AG10803 (cell line): ENCODE data around the gene HNRNPK.

Experiments
- DNase-seq: peaks from one replicate; pipeline ENCODE4 v3.0.0; 2010; ENCODE audit warnings: low read depth
- H3K4me3 ChIP-seq: 2 replicates; pipeline ENCODE4 v1.5.1; 2011; ENCODE audit warnings: mild to moderate bottlenecking, low read length, control low read depth
- TF ChIP-seq, protein P1 (sequence below): conservative IDR thresholded peaks from 2 replicates; pipeline ENCODE4 v1.5.1; 2011; ENCODE audit warnings: mild to moderate bottlenecking, low read length, control low read depth, inconsistent platforms

Gene HNRNPK

DNA sequence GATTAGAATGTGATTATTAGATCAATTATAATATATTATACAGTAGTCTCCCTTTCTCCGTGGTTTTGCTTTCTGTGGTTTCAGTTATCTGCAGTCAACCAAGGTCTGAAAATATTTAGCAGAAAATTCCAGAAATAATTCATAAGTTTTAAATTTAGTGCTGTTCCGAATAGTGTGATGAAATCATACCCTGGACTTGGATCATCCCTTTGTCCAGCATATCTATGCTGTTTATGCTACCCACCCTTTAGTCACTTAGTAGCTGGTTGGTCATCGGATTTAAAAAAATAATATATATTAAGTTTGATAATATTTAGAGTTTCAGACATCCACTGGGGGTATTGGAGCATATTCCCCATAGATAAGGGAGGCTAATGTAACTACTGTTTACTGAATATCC is 20.2 kb upstream of the HNRNPK start:
- TF ChIP-seq, protein P1, sequence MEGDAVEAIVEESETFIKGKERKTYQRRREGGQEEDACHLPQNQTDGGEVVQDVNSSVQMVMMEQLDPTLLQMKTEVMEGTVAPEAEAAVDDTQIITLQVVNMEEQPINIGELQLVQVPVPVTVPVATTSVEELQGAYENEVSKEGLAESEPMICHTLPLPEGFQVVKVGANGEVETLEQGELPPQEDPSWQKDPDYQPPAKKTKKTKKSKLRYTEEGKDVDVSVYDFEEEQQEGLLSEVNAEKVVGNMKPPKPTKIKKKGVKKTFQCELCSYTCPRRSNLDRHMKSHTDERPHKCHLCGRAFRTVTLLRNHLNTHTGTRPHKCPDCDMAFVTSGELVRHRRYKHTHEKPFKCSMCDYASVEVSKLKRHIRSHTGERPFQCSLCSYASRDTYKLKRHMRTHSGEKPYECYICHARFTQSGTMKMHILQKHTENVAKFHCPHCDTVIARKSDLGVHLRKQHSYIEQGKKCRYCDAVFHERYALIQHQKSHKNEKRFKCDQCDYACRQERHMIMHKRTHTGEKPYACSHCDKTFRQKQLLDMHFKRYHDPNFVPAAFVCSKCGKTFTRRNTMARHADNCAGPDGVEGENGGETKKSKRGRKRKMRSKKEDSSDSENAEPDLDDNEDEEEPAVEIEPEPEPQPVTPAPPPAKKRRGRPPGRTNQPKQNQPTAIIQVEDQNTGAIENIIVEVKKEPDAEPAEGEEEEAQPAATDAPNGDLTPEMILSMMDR, result no peak
- H3K4me3 ChIP-seq, result no peak overlapping the region
- peak; percentile 73 for DNase-seq

DNA sequence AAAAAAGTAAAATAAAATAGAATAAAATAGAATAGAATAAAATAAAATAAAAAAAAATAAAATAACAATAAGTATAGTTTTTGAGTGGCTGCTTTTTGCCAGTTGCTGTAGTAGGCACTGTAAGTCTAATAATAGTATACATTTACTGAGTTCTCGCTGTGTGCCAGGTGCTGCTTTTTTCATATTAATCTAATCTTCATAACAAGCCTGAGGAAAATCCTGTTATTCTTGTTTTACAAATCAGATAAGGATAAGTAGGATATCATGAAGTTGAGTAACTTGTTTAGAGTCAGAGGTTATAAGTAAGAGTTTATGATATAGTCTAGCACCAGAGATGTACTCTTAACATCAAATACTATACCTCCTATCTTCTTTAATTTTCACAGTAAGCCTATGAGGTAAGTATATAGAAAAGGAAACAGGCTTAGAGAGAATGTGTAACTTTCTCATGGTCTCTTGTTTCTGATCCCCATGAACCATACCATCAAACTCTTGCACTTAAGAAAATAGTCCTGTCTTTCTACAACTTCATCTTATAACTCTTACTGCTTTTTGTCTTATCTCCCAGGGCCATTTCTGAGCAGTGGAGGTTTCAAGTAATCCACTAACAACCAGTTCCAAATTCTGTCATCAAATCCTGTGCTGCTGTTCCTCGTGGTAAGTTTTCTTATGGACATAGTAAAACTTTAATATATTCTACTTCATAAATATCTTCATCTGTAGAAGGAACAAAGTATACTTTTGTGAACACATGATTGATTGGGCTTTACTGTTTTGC is 19.3 kb upstream of the HNRNPK start:
- no peak overlapping the region for H3K4me3 ChIP-seq
- TF ChIP-seq, protein P1, result no peak
- no peak for DNase-seq

DNA sequence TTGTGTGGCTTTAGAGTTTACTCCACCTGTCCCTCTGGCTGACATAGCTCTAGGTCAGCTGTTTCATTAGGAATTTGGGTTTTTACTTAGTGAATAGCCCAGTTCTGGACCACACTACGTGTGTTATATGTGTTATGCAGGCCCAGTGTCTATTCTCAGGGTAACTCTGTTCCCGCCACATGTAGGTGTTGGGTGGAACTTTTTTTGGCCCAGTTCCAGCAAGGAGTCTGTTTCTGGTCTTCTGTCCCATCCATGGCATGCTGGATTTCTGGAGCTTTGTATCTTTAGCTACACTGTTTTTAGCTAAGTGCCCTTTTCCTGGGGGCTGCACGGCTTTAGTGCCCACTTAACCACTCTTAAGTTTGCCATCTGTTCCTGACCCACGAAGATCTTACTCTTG is 16.1 kb upstream of the HNRNPK start:
- no peak for DNase-seq
- H3K4me3 ChIP-seq, result no peak overlapping the region
- TF ChIP-seq, protein P1, result no peak

DNA sequence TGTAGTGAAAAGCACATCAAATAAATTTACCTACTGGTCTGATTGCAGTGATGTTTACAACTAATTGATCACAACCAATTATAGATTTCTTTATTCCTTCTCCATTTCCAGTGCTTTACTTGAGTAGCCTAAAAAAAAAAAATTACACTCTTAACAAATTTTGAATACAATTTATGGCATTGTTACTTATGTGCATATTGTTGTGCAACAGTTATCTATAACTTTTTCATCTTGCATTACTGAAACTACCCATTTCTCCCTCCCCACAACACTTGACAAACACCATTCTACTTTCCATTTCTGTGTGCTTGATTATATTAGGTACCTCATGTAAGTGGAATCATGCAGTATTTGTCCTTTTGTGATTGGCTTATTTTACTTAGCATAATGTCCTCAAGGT is 12.9 kb upstream of the HNRNPK start:
- DNase-seq, result no peak
- TF ChIP-seq, protein P1, result no peak
- H3K4me3 ChIP-seq, result no peak overlapping the region

DNA sequence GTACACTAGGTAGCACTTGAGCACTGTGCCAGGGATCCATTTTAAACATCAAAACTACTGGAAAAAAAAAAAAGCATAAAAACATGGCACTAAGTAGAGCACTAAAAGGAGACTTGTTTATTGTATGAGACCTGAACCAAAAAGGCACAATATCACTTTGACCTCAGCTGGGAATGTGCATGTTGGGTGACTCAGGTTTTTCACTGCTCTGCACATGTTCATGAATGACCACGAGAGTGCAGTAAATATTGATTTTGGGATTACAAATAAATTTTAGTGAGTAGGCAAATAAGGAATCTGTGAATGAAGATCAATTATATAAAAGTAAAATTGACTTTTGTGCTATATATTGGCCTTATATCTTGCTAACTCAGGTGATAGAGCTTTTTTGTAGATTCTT is 12.4 kb upstream of the HNRNPK start:
- no peak for DNase-seq
- H3K4me3 ChIP-seq, result no peak overlapping the region
- TF ChIP-seq, protein P1, result no peak

DNA sequence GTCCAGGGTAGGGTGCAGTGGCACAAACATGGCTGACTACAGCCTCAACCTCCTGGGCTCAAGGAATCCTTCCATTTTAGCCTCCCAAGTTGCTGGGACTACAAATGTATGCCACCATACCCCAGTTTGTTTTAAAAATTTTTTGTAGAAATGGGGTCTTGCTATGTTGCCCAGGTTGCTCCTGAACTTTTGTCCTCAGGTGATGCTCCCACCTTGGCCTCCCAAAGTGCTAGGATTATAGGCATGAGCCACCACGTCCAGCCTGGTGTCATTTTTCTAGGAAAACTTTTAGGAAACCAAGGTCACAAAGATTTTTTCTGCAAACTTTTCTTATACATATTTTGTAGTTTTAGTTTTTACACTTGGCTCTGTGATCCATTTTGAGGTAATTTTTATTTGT is 11.3 kb upstream of the HNRNPK start:
- TF ChIP-seq, protein P1, result no peak
- no peak overlapping the region for H3K4me3 ChIP-seq
- DNase-seq, result no peak

DNA sequence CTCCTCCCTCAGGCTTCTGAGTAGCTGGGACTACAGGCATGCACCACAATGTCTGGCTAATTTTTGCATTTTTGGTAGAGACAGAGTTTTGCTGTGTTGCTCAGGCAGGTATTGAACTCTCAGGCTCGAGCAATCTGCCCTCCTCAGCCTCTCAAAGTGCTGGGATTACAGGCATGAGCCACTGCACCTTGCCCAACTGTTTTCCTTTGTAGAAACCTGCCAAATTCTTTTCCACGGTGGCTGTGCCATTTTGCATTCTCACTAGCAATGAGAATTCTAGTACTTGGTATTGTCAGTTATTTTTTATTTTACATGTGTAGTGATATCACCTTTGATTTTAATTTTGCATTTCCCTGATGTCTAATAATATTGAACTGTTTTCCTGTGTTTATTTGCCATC is 8.4 kb upstream of the HNRNPK start:
- TF ChIP-seq, protein P1, result no peak
- no peak overlapping the region for H3K4me3 ChIP-seq
- DNase-seq, result no peak
